Posterior vena cava (tissue), 2 donors: ENCODE data around the gene NAA35. TPM values are rescaled to one million over a fixed set of nuclear protein-coding genes. Genes with fewer than 3 reads are reported as not detected.
A peak's percentile ranks its signal among the peaks of the same experiment; 100 is the strongest.

ENCODE experiments used
- DNase-seq: peaks from one replicate; pipeline ENCODE4 v3.0.0-alpha.2; 2020; ENCODE audit warnings: low spot score
- intact Hi-C, 2 donors: fragments of 100-400 bp; cut with DNase I; formaldehyde crosslinking; loops; one replicate each; pipeline versions ENCODE4 v1.14.1 to v1.14.2; 2022 to 2023
- total RNA-seq, 2 donors: library from RNA; stranded (reverse); fragmentation: NEBNext Ultra II Directional; extraction: Animal tissue kit (Norgen Biotek cat#: 25700); gene quantifications; one replicate each; pipeline ENCODE4 v1.2.1, GENCODE V29; 2021
- donor health status: DM: yes; HTN: yes; CAD: no.
- donor health status: DM: yes; HTN: yes; CAD: no.

NAA35 gene
- total RNA-seq, 2 donors from 2014 or later: 15.7 to 25.7 TPM

- no peak for DNase-seq
- intact Hi-C loops: no loop called here
Observed at GRCh38 chr9:86009133-86009532, 68.2 kb downstream of the NAA35 start.

GRCh38 chr9:86020731-86021130 is 79.8 kb downstream of the NAA35 start:
- intact Hi-C loops: no loop called here
- DNase-seq: no peak

- intact Hi-C loops: no loop called here
- peak; percentile 20 for DNase-seq
Observed at GRCh38 chr9:86021166-86021565, 80.2 kb downstream of the NAA35 start.

GRCh38 chr9:86022687-86023266 is 81.8 kb downstream of the NAA35 start:
- no peak for DNase-seq
- intact Hi-C loops: no loop called here

GRCh38 chr9:86027767-86028166 is 86.8 kb downstream of the NAA35 start:
- intact Hi-C loops: loop anchor here in 1 of 2 donors (2.0 kb wide), 1 partner anchor 67 kb away; no protein-coding TSS in a partner anchor
- no peak for DNase-seq

GRCh38 chr9:86034863-86035734 is 94.2 kb downstream of the NAA35 start:
- intact Hi-C loops: no loop called here
- no peak for DNase-seq

- intact Hi-C loops: no loop called here
Observed at GRCh38 chr9:86035827-86036440, 95.0 kb downstream of the NAA35 start.

GRCh38 chr9:86036555-86036954 is 95.6 kb downstream of the NAA35 start:
- intact Hi-C loops: no loop called here
- DNase-seq: no peak

More at GRCh38 chr9:86035827-86036440, 95.0 kb downstream of the NAA35 start:
- no peak for DNase-seq

GRCh38 chr9:86039991-86040860 is 99.3 kb downstream of the NAA35 start:
- no peak for DNase-seq
- intact Hi-C loops: no loop called here

- intact Hi-C loops: no loop called here
- no peak for DNase-seq
Observed at GRCh38 chr9:86040861-86041155, 99.9 kb downstream of the NAA35 start.

GRCh38 chr9:86041311-86041741 is 100.4 kb downstream of the NAA35 start:
- intact Hi-C loops: no loop called here
- no peak for DNase-seq

GRCh38 chr9:86042199-86042978 is 101.4 kb downstream of the NAA35 start:
- intact Hi-C loops: no loop called here

GRCh38 chr9:86043586-86043985 is 102.6 kb downstream of the NAA35 start:
- no peak for DNase-seq
- intact Hi-C loops: no loop called here

More at GRCh38 chr9:86042199-86042978, 101.4 kb downstream of the NAA35 start:
- DNase-seq: no peak

GRCh38 chr9:86043999-86044398 is 103.1 kb downstream of the NAA35 start:
- no peak for DNase-seq
- intact Hi-C loops: no loop called here

GRCh38 chr9:86045654-86046053 is 104.7 kb downstream of the NAA35 start:
- intact Hi-C loops: no loop called here
- DNase-seq: no peak

- intact Hi-C loops: no loop called here
Observed at GRCh38 chr9:86046071-86046636, 105.2 kb downstream of the NAA35 start.

GRCh38 chr9:86046930-86047341 is 106.0 kb downstream of the NAA35 start:
- intact Hi-C loops: no loop called here

More at GRCh38 chr9:86046071-86046636, 105.2 kb downstream of the NAA35 start:
- DNase-seq: no peak

GRCh38 chr9:86047361-86047760 is 106.4 kb downstream of the NAA35 start:
- DNase-seq: no peak
- intact Hi-C loops: no loop called here

More at GRCh38 chr9:86046930-86047341, 106.0 kb downstream of the NAA35 start:
- no peak for DNase-seq
